GM10248 (cell line): ENCODE results near the gene HAP1.

Source experiments
- CTCF ChIA-PET: fragments of 300-600 bp; sonication (Branson Sonifier 250); formaldehyde crosslinking; extraction: SDS; loops from one replicate; lab custom pipeline; 2021; ENCODE audit warnings: antibody characterized with exemption; lab: Yijun Ruan, JAX
- POLR2A ChIA-PET: fragments of 350-650 bp; sonication (Branson Sonifier 250); formaldehyde crosslinking; extraction: SDS; loops from one replicate; lab custom pipeline; 2020; ENCODE audit warnings: antibody characterized with exemption; lab: Yijun Ruan, JAX
- DNase-seq: peaks from one replicate; pipeline ENCODE4 v3.0.0; 2012; ENCODE audit errors: extremely low spot score
- TF ChIP-seq, protein P1 (sequence below): IDR thresholded peaks from 2 replicates; pipeline ENCODE4 v1.5.1; 2012; ENCODE audit warnings: mild to moderate bottlenecking, low read depth; ENCODE audit errors: extremely low read depth, missing control alignments, control extremely low read depth

HAP1 gene

DNA sequence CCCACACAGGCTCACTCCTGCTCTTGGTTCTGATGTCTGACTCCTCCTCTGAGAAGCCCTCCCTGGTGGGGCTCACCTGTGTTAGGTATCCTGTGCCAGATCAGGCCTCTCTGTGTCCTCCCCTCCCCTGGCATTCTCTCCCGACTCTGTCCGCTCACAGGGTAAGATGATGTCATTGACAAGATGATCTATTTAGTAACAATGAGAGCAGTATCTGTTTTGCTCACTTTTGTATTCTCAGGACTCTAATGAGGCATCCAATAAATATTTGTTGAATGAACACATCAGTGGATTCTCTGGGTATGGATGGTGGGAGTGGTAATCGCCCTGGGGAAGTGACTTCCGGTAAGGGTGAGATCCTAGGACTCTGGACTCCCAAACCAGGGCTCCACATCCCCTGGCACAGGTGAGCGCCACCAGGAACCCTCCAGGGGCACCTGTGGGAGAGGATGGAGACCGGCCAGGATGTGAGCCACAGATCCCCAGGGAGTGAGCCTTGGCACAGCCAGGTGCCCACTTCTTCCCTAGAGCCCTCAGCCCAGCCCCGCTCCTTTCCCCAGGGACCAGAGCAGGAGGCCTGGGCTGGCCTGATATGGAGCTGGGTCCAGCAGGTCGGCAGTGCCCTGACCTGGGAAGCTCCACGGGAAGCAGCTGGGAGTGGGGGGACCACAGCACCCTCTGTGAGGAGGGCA is 5.4 kb upstream of the HAP1 start:
- TF ChIP-seq, protein P1, sequence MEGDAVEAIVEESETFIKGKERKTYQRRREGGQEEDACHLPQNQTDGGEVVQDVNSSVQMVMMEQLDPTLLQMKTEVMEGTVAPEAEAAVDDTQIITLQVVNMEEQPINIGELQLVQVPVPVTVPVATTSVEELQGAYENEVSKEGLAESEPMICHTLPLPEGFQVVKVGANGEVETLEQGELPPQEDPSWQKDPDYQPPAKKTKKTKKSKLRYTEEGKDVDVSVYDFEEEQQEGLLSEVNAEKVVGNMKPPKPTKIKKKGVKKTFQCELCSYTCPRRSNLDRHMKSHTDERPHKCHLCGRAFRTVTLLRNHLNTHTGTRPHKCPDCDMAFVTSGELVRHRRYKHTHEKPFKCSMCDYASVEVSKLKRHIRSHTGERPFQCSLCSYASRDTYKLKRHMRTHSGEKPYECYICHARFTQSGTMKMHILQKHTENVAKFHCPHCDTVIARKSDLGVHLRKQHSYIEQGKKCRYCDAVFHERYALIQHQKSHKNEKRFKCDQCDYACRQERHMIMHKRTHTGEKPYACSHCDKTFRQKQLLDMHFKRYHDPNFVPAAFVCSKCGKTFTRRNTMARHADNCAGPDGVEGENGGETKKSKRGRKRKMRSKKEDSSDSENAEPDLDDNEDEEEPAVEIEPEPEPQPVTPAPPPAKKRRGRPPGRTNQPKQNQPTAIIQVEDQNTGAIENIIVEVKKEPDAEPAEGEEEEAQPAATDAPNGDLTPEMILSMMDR: no peak
- ChIA-PET CTCF (interaction anchor here (1.3 to 2.9 kb wide), 2 partner anchors 49 to 61 kb away, joined by 4 to 24 read pairs; no protein-coding TSS in a partner anchor), POLR2A (no interaction called here)
- DNase-seq: no peak

DNA sequence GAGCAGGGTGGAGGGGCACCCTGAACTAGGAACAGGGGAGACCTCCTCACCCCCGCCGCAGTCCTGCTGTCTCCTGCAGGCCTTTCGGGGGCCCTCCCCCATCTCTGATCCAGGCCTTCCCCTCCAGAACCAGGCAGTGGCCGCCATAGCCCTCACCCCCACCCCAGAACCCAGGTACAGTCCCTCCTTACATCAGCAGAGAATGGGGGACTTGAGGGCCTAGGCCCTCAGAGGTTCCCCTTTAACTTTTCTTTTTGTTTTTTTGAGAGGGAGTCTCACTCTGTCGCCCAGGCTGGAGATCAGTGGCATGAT is 4.3 kb upstream of the HAP1 start:
- POLR2A ChIA-PET: no interaction called here
- TF ChIP-seq, protein P1: no peak
- DNase-seq: no peak
- CTCF ChIA-PET: no interaction called here

DNA sequence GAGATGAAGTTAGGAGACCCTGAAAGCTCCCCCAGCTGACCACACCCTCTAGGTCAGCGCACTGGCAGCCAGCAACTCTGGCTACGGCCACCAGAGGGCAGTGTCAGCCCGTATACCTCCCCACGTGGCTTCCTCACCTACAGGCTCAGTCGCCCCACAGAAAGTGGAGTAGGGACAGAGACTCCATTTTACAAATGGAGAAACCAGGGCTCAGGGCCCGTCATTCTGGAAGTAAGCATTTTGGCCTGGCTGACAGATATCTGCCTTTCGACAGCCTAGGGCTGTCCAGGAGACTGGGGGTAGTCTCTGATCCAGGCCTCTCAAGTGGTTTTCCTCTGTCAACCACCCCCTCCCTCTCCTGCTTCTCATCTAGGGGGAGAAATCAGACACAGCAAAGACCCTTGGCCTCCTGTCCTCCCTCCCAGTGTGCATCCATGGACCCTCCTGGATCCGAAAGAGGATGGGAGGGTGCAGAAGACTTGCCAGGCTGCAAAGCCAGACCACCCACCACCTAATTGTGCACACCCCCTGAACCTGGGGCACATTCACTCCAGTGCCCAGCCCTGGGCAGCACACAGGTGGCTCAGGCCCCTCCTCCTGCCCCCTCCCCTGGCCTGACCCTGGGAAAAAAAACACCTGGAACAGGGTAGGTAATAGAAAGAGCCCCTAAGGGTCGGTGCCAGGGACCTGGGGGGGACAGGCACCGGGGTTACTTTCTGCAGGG is 3.8 kb upstream of the HAP1 start:
- DNase-seq: peak; percentile 93
- ChIA-PET POLR2A (no interaction called here), CTCF (interaction anchor here (0.6 to 4.7 kb wide), 22 partner anchors 9 to 378 kb away, joined by 3 to 53 read pairs (median 4); partner anchors contain the start of genes JUP, NT5C3B and P3H4)
- TF ChIP-seq, protein P1: peak; percentile 99

DNA sequence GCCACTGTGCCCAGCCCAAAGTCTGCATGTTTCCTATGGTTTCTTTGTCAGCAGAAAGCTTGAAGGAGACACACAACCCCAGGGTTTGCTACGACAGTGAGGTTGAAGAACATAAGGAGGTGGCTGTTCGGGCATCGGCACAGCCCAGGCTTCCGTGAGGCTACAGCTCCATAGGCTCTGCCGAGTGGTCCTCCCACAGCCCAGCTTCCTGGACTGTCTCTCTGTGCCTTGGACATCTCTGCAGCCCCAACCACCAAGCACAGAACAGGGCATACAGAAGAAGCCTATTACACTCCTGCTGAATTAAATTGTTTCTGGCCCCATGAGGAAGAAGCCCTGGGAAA is 3.2 kb upstream of the HAP1 start:
- CTCF ChIA-PET: interaction anchor here (0.6 to 4.7 kb wide), 24 partner anchors 9 to 378 kb away, joined by 3 to 53 read pairs (median 4); partner anchors contain the start of genes JUP, KLHL11, NT5C3B and P3H4
- TF ChIP-seq, protein P1: no peak
- POLR2A ChIA-PET: no interaction called here
- DNase-seq: no peak

DNA sequence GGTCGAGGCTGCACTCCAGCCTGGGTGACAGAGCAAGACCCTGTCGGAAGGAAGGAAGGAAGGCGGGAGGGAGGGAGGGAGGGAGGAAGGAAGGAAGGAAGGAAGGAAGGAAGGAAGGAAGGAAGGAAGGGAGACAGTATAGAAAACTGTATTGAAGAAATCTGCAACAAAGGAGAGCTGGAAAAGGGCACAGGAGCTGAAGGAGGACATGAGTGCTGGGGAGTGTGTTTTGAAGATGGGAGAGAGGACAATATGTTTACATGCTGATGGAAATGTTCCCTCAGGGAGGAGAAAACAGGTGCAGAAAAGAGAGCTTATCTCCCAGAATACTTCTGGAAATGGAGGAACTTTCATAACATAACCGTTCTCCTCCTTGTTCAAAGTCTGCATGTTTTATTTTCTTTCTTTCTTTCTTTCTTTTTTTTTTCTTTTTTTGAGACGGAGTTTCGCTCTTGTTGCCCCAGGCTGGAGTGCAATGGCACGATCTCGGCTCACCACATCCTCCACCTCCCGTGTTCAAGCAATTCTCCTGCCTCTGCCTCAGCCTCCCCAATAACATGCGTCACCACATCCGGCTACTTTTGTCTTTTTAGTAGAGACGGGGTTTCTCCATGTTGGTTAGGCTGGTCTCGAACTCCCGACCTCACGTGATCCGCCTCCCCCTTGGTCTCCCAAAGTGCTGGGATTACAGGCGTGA is 2.7 kb upstream of the HAP1 start:
- DNase-seq: no peak
- TF ChIP-seq, protein P1: no peak
- ChIA-PET POLR2A (no interaction called here), CTCF (interaction anchor here (0.6 to 4.7 kb wide), 24 partner anchors 8 to 379 kb away, joined by 3 to 53 read pairs (median 4); partner anchors contain the start of genes JUP, KLHL11, NT5C3B and P3H4)

DNA sequence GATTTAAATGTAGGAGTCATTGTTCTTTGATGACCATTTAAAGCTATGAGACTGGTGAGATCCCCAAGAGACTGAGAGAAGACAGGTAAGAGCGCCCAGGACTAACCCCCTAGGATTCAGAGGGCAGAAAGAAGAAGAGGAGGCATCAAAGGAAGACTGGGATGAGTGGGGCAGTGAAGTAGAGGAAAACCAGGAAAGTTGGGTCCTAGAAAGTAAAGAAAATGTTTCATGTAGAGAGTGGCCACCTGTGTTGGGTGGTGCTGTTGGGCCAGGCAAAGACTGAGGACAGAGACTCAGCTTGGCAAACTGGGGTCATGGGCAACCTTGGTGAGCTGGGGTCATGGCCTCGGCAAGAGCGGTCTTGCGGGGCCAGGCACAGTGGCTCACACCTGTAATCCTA is 1.3 kb upstream of the HAP1 start:
- TF ChIP-seq, protein P1: no peak
- ChIA-PET POLR2A (no interaction called here), CTCF (interaction anchor here (0.8 to 4.7 kb wide), 3 partner anchors 60 to 224 kb away, joined by 3 to 53 read pairs (median 5); no protein-coding TSS in a partner anchor)
- DNase-seq: no peak
